Measurements from ENCODE around the gene ARID1A.

DNA sequence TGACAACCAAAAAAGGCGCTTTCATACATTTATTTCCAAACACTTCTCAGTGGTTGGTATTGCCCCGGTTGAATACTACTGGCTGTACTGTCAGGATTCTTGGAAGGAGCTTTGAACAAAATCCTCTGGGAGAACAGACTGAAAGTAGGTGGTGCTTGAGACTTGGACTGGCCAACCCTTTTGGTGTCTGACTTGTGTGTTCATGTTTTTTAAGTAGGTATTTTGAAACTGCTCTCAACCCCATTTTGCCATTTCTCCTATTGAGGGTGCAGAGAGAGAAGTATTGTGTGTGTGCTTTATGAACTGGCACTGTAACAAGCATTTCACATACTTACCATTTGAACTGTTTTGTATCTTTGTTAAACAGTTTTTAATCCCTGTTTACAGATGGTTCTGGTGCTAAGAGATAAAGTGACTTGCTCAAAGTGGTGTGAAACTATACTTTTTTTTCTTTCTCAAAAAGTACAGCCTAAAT, 21.2 kb downstream of the ARID1A start:
- TF ChIP-seq, protein P1, sequence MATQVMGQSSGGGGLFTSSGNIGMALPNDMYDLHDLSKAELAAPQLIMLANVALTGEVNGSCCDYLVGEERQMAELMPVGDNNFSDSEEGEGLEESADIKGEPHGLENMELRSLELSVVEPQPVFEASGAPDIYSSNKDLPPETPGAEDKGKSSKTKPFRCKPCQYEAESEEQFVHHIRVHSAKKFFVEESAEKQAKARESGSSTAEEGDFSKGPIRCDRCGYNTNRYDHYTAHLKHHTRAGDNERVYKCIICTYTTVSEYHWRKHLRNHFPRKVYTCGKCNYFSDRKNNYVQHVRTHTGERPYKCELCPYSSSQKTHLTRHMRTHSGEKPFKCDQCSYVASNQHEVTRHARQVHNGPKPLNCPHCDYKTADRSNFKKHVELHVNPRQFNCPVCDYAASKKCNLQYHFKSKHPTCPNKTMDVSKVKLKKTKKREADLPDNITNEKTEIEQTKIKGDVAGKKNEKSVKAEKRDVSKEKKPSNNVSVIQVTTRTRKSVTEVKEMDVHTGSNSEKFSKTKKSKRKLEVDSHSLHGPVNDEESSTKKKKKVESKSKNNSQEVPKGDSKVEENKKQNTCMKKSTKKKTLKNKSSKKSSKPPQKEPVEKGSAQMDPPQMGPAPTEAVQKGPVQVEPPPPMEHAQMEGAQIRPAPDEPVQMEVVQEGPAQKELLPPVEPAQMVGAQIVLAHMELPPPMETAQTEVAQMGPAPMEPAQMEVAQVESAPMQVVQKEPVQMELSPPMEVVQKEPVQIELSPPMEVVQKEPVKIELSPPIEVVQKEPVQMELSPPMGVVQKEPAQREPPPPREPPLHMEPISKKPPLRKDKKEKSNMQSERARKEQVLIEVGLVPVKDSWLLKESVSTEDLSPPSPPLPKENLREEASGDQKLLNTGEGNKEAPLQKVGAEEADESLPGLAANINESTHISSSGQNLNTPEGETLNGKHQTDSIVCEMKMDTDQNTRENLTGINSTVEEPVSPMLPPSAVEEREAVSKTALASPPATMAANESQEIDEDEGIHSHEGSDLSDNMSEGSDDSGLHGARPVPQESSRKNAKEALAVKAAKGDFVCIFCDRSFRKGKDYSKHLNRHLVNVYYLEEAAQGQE (IDR thresholded peaks at IDR 0.05; ENCODE audit: insufficient read depth in 1 of 2, low read depth in 2 of 2, low read length in 2 of 2): no peak
- no peak for TF ChIP-seq POLR2AphosphoS5 (IDR thresholded peaks at IDR 0.05; ENCODE audit: low read depth, low read length)
- no peak for TF ChIP-seq TAF1 (IDR thresholded peaks at IDR 0.05; ENCODE audit: borderline replicate concordance, insufficient read depth, low read length)

Data from PFSK-1 (cell line).